ENCODE results near the gene CAMK2A. TPM values are rescaled to one million over a fixed set of nuclear protein-coding genes. Genes with fewer than 3 reads are reported as not detected.
"Not testable (repeated sequence)": the region's sequence is repeated elsewhere in the genome, so short reads cannot be mapped to it uniquely, and the experiment has no call there.

Gene CAMK2A
- polyA plus RNA-seq, 10 donors = 32.6 to 93.3 (median 67.5) TPM

- no peak for DNase-seq
Measured at GRCh38 chr5:150255659-150256409, 33.7 kb downstream of the CAMK2A start.

DNA sequence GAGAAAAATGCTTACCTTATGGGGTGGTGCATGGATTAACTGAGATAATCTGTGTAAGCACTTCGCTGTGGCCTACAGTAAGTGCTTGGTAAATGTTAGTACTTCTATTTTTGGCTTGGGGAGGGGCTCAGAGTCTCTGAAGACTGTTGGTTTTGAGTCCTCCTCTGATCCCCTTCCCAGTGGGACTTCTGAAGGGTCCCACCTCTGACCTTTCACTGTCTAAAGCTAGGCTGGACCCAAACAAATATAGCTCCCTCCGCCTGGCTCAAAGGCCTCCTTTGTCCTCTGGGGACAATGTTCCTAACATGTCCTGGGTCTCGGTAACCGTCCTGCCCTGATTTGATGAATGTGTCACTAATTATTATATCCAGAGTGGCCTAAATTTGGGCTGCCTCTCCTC is 34.8 kb downstream of the CAMK2A start:
- DNase-seq = no peak

GRCh38 chr5:150254363-150254762 is 35.2 kb downstream of the CAMK2A start:
- DNase-seq = no peak

DNA sequence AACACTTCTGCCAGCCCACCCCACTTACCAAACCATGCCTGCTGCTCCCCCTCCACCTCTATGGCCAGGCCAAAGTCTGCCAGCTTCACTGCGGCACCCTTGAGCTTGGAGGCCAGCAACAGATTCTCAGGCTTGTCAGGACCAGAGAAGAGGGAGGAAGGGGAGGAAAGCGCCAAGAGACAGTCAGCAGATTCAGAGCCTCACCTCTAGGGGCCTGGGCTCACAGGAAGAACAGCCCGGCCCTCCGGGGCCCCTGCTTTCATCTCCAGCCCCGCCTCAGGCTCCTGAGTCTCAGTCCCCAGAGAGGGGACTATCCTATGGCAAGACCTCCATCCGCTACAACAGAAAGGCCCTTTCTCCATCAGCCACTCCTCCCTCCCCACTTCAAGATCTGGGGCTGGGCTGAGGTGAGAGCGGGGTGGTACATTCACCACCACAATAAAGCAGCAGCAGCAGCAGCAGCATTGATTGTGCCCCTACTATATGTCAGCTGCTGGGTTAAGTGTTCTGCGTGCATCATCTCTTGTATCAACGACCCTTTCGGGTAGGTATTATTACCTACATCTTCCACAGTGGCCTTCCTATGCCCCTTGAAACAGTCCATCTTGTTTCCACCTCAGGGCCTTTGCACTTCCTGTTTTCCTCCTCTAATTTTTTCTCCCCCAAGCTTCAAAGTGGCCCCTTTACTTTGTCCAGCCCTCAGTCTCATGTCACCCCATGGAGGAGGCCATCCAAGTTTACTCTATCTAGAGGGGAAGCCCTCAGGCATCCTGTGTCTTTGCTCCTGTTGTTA is 36.0 kb downstream of the CAMK2A start:
- no peak for DNase-seq

DNA sequence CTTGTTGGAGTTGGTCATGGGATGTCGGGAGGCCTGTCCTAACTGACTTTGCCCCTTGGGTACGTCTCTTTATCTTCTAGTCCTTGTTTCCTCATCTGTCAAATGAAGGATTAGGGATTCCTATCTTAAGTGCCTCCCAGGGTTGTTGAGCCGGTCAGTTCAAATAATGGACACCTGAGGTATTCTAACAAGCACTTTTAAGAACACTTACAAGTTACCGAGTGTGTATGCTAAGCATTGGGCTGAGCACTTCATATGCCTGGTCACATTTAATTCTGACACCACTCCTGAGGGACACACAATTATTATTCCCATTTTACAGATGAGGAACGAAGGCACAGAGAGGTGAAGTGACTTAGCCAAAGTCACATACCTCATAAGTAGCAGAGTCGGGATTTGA is 37.1 kb downstream of the CAMK2A start:
- no peak for DNase-seq

GRCh38 chr5:150251504-150251903 is 38.1 kb downstream of the CAMK2A start:
- DNase-seq = no peak

DNA sequence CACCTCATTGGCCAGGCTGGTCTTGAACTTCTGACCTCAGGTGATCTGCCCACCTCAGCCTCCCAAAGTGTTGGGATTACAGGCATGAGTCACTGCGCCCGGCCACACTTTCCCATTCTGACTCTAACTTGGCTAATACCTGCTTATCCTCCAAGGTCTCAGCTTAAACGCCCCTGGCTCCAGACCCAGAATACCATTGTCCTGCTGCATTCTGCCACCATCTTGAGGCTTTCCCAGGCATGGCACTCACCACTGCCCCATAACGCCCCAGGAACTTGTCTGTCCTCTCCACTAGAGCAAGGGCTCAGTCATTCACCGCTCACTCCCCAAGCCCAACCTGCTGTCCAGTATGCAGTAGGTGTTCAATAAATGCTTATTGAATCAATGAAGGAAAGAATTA is 39.8 kb downstream of the CAMK2A start:
- no peak for DNase-seq

GRCh38 chr5:150248946-150249345 is 40.6 kb downstream of the CAMK2A start:
- no peak for DNase-seq

- DNase-seq = not testable (repeated sequence)
Measured at GRCh38 chr5:150248493-150248892, 41.1 kb downstream of the CAMK2A start.

DNA sequence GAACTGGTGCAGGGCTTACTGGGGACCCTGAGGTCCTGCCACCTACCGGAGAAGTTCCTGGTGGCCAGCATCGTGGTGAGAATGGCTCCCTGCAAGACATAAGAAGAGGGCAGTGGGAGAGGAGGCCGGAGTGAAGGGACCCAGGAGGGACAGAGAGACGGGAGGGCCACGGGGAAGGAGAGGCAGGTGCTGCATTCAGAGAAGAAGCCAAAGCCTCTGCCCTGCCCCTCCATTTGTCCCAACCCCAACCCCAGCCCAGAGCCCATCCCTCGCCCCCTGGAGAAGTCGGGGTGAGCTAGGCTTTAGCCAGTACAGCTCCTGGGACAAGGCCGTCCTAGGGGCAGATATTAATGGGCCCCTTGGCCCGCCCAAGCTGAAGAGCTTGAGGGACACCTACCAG is 41.8 kb downstream of the CAMK2A start:
- no peak for DNase-seq

DNA sequence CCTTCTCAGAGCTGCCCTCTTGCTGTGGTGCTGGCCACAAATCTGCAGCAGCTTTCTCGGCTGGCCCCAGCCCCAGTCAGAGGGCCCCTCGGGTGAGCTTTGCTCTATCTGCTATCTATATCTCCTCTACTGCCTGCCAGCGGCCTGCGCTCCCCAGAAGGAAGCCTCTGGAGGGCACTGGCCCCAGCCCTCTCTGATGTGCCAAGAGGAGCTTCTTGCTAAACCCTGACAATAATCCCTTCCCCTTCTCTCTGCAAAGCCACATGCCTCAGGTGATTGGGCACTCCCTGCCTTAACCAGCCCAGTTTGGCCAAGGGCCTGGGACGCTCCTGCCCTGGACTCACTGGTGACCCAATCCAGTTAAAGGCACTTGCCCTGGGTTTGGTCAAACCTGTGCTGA is 42.7 kb downstream of the CAMK2A start:
- DNase-seq = peak in 1 of 3 donors; percentile 28

DNA sequence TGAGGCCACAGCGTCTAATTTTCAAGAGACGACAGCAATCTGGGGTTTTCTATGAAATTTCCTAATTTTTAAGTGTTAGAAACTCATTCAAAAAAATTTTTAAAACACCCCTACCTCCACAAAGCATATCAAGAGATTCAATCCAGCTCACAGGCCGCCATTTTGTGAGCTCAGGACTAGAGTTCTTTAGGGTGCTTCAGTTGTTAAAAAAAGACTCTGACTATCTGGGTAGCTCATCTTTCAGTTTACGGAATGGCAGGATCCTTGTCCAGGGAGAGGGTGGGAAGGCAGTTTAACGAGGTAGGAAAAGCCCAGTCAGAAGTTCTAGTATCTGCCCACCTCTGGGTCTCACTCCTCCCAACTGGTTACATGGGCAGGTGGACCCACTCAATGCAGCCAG is 43.1 kb downstream of the CAMK2A start:
- DNase-seq = peak in 2 of 3 donors; percentile 15 to 18

GRCh38 chr5:150245808-150246207 is 43.8 kb downstream of the CAMK2A start:
- no peak for DNase-seq

- peak; percentile 65 to 70 (median 68) for DNase-seq
Measured at GRCh38 chr5:150245111-150245789, 44.3 kb downstream of the CAMK2A start.

DNA sequence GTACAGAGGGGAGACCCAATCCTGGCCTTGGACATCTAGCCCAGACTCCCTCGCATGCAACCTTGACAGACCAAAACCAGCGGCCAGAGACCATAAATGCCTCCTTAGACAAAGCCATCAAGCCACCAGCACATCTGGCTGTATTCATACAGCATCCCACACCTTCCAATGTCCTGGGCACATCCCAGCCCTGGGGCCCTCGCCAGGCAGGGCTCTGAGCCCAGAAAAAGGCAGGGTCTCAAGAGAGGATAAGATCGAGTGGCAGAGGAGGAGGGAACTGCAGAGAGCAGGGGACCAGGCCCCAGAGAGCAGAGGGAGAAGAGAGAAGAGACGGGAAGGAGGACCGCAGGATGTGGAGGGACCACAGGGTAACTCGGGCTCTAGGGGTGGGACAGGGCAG is 45.4 kb downstream of the CAMK2A start:
- no peak for DNase-seq

DNA sequence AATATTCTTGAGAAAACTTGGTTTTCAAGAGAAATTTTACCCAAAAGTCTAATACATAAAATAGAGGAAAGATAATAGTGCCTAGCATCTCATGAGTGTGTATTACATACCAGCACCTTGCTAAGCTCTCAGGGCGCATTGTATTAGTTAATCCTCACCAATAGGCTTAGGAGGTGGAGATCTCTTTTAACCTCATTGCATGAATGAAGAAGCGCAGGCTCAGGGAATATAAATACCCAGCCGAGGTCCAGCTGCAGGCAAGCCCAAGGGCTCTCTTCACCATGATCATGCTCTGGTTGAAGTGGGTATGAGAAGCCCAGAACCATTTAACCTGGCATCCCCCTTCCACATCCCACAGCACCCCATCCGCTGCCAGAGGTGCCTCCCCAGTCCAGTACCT is 46.0 kb downstream of the CAMK2A start:
- no peak for DNase-seq

DNA sequence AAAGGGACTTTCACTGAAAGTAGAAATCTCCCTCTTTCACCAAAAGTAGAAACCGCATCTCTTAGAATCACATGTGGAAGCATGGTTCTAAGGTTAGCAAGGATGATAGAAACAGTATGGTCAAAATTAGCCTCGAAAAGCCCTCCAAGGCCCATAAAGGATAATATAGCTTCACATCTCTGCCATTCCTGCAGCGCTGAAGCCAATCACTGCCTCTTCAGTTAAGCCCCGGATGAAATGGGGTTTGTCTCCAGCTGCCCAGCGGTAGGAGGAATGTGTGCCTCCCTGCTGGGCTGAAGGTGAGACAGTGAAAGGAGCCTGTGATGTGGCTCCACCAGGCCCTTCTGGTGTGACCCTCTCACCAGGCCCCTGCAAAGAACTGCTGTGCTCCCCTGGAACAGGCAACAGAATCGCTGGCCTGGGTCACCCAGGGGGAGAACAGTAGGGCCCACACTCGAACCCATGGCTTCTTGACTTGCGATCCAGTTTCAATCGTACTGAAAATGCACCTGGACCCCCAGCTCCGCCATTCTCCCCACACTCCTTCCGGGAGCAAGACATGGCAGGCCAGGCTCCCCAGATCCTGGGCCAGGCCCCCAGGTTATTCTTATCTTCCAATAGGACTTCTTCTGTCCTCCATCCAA is 47.2 kb downstream of the CAMK2A start:
- DNase-seq = no peak

- peak in 1 of 3 donors; percentile 65 for DNase-seq
Measured at GRCh38 chr5:150241298-150242160, 48.0 kb downstream of the CAMK2A start.

DNA sequence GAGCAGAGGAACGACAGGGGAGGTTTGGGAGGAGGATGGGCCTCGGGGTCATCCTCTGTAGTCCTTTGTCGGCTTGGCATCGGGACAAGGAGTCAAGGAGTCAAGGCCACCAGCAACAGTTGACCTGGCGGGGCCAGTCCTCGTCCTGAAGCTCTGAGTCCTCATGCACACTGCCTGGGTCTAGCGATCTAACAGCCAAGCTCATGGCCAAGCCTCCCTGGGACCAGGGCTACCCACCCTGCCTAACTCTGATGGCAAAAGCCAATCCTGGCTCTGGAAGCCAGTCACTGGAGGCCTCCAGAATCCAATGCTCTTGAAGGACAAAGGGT is 49.8 kb downstream of the CAMK2A start:
- no peak for DNase-seq

DNA sequence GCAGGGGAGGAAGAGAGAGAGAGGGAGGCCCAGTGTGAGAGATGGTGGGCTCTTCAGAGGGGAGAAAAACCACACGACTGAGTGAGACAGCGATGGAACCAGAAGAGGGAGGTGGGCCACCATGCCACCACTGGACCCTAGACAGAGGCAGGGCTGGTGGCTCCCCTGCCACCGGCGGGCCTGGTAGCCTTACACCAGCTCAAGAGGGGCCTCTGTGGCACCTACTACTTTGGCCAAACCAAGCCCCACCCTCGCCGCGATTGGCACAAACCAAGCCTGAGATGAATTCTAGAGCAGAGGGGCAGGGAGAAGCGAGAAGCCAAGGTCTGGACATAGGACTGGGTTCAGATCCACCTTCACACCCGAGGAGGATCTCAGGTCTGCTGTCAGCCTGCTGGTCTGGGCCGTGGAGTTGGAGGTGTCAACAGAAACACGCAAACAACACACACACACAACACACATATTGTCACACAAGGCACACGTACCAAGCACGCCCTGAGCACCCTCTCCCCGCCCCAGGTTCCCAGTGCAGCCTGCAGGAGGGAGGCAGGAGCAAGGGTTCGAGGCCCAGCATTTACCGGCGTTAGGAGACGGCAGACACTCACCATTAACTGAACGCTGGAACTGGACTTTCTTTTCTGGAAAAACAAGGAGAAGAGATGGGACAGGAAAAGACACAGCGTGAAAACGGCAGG is 50.3 kb downstream of the CAMK2A start:
- DNase-seq = no peak

DNA sequence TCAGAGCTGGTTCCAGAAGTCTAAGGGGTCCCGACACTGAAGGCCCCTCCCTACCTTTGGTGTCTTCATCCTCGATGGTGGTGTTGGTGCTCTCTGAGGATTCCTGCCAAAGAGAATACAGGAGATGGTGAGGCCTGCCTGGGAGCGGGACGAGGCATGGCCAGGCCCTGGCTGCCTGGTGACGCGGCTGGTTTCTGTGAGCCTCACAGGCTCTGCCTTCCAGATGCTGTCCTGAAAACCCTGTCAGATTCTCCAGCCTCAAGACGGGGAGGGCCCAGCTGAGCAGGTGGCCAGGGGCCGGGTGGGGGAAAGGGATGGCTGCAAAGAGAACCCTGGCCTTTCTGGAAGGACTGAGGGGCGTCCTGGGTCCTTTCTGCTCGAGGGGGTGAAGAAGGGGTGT is 50.9 kb downstream of the CAMK2A start:
- DNase-seq = no peak

Measured in muscle of back (tissue), 11 donors.